NCI-H510A treated with DMSO at 0.1 percent for 48 hours (cell line): ENCODE data around the gene KDM2B.

Source experiments
- DNase-seq: peaks from one replicate; lab custom pipeline; 2025; lab: John Stamatoyannopoulos, UW

The KDM2B gene

DNA sequence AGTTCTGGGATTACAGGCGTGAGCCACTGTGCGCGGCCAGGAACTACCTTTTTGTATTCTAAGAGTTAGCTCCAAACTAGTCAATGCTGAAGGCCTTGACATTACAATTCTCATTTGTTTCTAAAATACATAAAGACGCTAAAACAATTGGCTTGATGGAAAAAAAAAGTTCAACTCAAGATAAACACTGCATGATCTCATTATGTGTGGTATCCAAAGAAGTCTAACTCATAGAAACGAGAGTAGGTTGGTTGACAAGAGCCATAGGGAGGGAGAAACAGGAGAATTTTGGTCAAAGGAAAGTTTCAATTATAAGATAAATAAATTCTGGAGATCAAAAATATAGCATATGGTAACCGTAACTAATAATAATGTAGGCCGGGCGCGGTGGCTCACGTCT lies 200.9 kb downstream of the KDM2B start:
- DNase-seq = no peak
